ENCODE measurements around the gene ABCC8. TPM values are rescaled to one million over a fixed set of nuclear protein-coding genes. Genes with fewer than 3 reads are reported as not detected.

The ABCC8 gene
- total and polyA plus RNA-seq, 9 of the 15 experiments (the other 6 are each of a cell fraction or from before 2014, with no cell fraction given) = not detected

GRCh38 chr11:17386331-17387084, 90.1 kb downstream of the ABCC8 start (continued):
- no peak for TF ChIP-seq ZNF23 (CRISPR knock-in tag; IDR thresholded peaks at IDR 0.05)
- no peak for TF ChIP-seq DMBX1 (CRISPR knock-in tag; IDR thresholded peaks at IDR 0.05; ENCODE audit: borderline replicate concordance)
- peak; percentile 93 for TF ChIP-seq MEF2D (tag; conservative IDR thresholded peaks at IDR 0.05; ENCODE audit: low read depth)
- no peak for TF ChIP-seq HOXB6 (CRISPR knock-in tag; IDR thresholded peaks at IDR 0.05; ENCODE audit: borderline replicate concordance)
- no peak for TF ChIP-seq ZBTB17 (CRISPR knock-in tag; IDR thresholded peaks at IDR 0.05)
- 0 out of 2 replicates have a peak, but pooled peaks have one; percentile 17 for TF ChIP-seq RBFOX2 (IDR thresholded peaks at IDR 0.05; ENCODE audit: low read depth, low read length)
- TF ChIP-seq NFIC (IDR thresholded peaks at IDR 0.05) = no peak
- no peak for TF ChIP-seq ZNF780A (CRISPR knock-in tag; IDR thresholded peaks at IDR 0.05)
- no peak for TF ChIP-seq PTRF (tag; IDR thresholded peaks at IDR 0.05)
- TF ChIP-seq BCL6 (CRISPR knock-in tag; IDR thresholded peaks at IDR 0.05) = no peak
- no peak for TF ChIP-seq ETS1 (conservative IDR thresholded peaks at IDR 0.05; ENCODE audit: control insufficient read depth, low read depth, low read length)
- peak; percentile 57; the same call in 1 of the 2 replicates for TF ChIP-seq MYC (IDR thresholded peaks at IDR 0.05; ENCODE audit: low read depth, low read length)
- TF ChIP-seq MYC (CRISPR knock-in tag; IDR thresholded peaks at IDR 0.05; ENCODE audit: borderline replicate concordance, low read depth) = no peak
- TF ChIP-seq DPF2 (IDR thresholded peaks at IDR 0.05) = no peak
- TF ChIP-seq GABPB2 (CRISPR knock-in tag; conservative IDR thresholded peaks at IDR 0.05) = no peak
- TF ChIP-seq, protein P1, sequence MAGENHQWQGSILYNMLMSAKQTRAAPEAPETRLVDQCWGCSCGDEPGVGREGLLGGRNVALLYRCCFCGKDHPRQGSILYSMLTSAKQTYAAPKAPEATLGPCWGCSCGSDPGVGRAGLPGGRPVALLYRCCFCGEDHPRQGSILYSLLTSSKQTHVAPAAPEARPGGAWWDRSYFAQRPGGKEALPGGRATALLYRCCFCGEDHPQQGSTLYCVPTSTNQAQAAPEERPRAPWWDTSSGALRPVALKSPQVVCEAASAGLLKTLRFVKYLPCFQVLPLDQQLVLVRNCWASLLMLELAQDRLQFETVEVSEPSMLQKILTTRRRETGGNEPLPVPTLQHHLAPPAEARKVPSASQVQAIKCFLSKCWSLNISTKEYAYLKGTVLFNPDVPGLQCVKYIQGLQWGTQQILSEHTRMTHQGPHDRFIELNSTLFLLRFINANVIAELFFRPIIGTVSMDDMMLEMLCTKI (IDR thresholded peaks at IDR 0.05; ENCODE audit: partially characterized antibody) = no peak
- no peak for TF ChIP-seq KDM2B (CRISPR knock-in tag; IDR thresholded peaks at IDR 0.05)
- TF ChIP-seq MTA2 (IDR thresholded peaks at IDR 0.05; ENCODE audit: low read depth) = no peak
- TF ChIP-seq CHD1 (IDR thresholded peaks at IDR 0.05; ENCODE audit: low read length) = no peak
- no peak for TF ChIP-seq ZNF444 (CRISPR knock-in tag; IDR thresholded peaks at IDR 0.05)
- TF ChIP-seq TEAD4 (IDR thresholded peaks at IDR 0.05; ENCODE audit: low read length) = no peak
- peak; percentile 67; the same call in 1 of the 2 replicates for TF ChIP-seq TEAD4 (CRISPR knock-in tag; IDR thresholded peaks at IDR 0.05; ENCODE audit: borderline replicate concordance)
- TF ChIP-seq ZFP91 (CRISPR knock-in tag; IDR thresholded peaks at IDR 0.05) = no peak
- TF ChIP-seq, protein P2, sequence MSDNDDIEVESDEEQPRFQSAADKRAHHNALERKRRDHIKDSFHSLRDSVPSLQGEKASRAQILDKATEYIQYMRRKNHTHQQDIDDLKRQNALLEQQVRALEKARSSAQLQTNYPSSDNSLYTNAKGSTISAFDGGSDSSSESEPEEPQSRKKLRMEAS (CRISPR knock-in tag; IDR thresholded peaks at IDR 0.05) = peak; percentile 95
- 0 out of 2 replicates have a peak, but pooled peaks have one; percentile 42 for TF ChIP-seq FOXP1 (CRISPR knock-in tag; IDR thresholded peaks at IDR 0.05)
